Skeletal muscle cell (primary cell): ENCODE results near the gene SDC3.

Experiments
- DNase-seq: peaks from one replicate; pipeline ENCODE4 v3.0.0-alpha.2; 2010; ENCODE audit warnings: low read depth
- H3K4me3 ChIP-seq: 2 replicates; pipeline ENCODE4 v1.5.1; 2011; ENCODE audit warnings: low read depth, mild to moderate bottlenecking, control low read depth, low read length, moderate library complexity

Gene SDC3

DNA sequence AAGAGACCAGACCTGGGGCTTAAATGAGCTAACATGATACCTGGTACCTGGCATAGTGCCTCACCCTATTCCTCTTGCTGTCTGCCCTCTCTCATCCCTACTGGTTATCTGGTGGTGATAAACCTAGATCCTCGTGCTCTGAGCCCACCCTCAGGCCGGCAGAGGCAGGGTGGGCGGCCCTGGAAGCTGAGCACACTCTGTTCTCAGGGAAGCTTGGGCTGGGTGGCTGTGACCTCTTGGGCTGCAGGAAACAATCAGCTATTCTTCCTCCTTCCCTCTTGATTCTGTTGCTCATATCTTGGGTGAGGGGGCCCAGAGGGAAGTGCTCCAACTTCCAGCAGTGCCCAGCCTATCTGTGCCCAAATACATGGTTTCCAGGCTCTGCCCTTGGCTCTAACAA lies 42.0 kb downstream of the SDC3 start:
- no peak overlapping the region for H3K4me3 ChIP-seq
- no peak for DNase-seq

DNA sequence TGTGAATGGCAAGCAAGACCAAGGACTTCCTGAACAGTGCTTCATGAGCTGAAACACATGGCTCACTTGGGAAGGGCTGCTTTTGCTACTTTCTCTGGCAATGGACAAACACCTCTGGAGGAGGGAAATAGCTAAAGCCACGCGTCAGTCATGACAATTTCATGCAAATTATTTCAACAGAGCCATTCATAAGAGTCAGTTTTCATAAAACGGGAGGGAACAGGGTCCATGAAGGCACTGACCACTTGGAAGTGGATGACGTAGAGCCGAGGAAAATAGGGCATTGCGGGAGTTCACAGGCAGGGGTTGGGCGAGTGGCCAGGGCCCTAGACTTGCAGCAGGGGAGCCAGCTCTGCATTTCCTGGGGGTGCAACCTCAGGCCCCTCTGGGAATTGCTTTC lies 43.9 kb downstream of the SDC3 start:
- DNase-seq = no peak
- no peak overlapping the region for H3K4me3 ChIP-seq

DNA sequence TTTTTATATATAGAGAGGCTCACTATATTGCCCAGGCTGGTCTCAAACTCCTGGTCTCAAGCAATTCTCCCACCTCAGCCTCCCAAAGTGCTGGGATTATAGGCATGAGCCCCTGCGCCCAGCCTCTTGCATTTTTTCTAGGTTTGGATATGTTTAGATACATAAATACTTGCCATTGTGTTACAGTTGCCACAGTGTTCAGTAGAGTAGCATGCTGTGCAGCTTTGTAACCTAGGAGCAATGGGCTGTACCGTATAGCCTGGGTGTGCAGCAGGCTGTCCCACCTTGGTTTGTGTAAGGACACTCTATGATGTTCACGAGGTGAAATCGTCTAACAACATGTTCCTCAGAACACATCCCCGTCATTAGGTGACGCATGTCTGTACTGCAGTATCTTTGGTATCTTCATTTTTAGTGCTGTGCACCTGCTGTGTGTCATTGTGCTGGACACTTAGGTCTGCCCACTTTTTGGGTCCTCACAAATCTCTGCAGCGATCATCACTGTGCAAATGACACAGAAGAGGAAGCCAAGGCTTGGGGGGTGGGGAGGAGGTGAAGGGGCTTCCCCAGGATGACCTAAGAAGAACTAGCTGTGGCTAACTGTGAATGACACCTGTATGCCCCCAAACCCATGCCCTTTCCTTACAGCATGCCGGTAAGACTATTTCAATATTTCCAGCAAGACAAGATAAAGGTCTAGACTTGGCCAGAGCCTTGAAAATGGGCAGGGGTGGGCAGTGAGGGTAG lies 44.5 kb downstream of the SDC3 start:
- no peak overlapping the region for H3K4me3 ChIP-seq
- no peak for DNase-seq

DNA sequence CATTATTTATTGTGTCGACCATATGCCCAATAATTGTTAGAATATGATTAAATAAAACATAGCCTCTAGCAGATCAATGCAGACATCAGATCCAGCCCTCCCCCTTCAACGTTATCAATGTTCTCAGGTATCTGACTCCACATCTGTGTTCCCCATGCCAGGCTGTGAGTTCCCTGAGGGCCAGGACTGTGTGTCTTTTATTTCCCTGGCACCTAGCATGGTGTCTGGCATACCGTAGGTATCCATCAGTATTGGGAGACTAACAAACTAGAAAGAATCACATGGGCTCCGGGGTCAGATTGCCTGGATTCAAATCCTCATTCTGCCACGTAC lies 48.3 kb downstream of the SDC3 start:
- no peak for DNase-seq
- H3K4me3 ChIP-seq = no peak overlapping the region

DNA sequence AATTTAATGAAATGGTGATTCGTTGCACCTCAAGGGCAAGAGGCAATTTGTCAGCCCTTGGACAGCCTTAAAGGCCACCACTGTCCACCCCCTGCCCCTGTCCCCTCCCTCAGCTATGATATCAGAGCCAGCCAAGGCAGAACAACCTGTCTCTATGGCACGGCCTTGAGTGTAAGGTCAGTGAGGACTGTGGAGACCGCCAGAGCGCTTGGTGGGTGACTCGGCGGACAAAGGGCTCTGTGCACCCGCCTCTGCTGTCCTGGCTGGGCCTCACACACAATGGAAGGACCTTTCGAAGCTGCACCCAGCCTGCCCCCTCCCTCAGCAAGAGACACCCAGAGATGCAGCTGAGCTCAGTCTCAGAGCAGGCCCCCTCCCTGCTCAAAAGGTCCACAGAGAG lies 50.6 kb downstream of the SDC3 start:
- H3K4me3 ChIP-seq = no peak overlapping the region
- no peak for DNase-seq

DNA sequence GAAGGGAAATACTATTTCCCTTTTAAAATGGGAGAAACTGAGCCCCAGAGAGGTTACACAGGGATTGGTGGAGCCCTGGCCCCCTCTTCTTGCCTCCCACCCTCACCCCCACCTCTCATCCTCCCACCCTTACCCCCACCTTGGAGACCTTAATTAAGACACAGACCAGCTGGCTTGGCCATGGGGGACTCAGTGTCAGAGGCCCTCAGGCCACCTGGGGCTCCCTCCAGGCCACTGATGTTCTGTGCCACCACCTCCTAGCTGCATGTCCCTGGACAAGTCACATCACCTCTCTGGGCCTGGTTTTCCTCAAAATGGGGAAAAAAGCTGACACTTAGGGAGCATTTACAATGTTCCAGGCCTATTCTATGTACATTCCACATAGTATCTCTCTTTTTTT lies 51.5 kb downstream of the SDC3 start:
- no peak for DNase-seq

DNA sequence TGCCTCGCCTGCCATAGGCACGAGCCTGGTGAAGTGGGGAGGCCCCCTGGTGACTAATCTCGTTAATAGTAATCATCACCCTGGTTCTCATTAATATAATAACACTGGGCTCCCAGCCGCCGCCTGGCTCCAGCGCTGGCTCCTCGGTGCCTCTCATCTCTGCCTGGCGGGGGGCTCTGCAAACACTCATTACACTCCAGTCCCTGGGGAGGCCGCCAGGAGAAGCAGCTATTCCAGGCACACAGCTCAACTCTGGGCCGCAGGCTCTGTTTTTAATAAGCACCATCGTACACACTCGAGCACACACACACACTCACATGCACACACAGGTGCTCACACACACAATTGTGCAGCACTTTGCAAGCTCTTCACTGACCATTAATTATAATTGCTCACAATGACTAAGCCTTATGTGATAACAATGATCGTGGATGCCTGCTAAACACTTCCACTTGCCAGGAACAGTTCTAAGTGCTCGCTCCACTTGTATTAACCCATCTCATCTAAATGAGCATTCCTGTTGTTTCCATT lies 52.2 kb downstream of the SDC3 start:
- DNase-seq = no peak
- no peak overlapping the region for H3K4me3 ChIP-seq

More for the DNA sequence above, 51.5 kb downstream of the SDC3 start:
- no peak overlapping the region for H3K4me3 ChIP-seq

DNA sequence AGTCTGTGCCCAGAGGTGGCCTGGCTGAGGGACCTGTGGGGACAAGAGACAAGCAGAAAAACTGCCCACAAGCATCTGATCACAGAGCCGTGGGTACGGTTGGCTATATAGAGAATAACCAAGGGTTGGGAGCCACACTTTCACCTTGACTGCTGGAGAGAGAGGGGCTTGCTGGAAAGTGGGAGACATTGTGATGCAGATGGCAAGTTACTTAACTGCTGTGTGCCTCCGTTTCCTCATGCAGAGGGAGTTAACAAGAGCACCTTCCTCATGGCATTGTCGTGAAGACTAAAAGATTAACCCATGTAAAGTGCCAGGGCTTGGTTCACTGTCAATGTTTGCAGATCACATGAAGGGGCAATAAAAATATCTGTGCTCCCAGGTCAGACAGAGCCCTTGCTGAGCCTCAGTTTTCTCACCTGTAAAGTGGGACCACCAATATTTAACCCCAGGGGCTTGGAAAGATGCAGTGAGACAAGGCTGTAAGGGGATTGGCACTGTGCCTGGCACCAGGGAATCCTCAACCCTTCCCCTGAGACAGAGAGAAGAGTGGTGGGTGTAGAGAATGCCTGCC lies 52.8 kb downstream of the SDC3 start:
- H3K4me3 ChIP-seq = no peak overlapping the region
- no peak for DNase-seq

DNA sequence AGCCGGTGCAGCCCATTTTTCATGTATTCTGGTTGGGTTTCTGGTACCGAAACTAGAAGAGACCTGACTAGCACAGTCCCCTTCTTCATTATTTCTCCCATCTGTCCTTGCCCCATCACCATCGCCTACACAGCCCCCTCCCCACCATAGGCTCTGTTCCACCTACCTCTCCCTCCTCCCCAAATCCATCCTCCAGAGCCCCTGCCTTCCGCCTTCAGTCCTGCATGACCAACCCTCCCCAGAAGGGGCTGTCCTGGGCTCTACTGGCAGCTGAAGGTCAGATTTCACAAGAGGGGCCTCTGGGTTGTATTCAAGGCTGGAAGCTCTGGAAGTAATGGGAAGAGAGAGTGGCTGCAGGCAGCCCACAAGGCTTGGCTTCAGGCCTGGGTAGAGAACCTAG lies 55.2 kb downstream of the SDC3 start:
- H3K4me3 ChIP-seq = no peak overlapping the region
- no peak for DNase-seq

DNA sequence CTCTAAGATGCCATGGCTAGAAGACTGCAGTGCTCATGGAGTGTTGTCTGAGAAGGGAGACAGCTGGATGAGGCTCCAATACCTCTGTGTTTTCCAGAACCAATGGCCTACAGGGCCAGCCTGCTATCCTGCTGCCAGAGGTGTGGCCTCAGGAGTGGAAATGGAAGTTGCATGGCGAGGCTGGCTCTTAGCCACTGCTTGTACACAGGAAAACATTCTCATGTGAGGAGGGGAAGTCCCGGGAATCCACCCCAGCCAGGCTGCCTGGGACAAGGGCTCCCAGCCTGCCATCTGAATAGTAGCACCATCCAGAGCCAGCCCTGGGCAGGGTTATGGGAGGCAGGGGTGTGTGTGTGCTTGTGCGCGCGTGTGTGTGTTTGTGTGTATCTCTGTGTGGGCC lies 56.5 kb downstream of the SDC3 start:
- DNase-seq = no peak

DNA sequence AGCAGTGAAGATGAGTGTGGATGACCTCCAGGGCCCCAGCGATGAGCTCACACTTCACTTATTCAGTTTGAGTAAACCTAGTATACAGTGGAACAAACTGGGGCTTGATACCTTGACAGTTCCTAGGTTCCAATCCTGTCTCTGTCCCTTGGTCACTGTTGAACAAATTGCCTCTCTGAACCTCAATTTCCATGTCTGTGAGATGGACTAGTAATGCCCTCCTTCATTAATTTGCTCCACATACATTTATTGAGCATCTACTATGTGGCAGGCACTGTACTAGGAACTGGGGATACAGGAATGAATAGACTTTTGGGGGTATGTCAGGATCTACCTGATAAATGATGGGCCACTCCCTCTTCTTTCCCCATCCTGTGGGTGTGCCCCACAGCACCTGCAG lies 57.3 kb downstream of the SDC3 start:
- no peak for DNase-seq
- no peak overlapping the region for H3K4me3 ChIP-seq

More for the DNA sequence above, 56.5 kb downstream of the SDC3 start:
- H3K4me3 ChIP-seq = no peak overlapping the region

DNA sequence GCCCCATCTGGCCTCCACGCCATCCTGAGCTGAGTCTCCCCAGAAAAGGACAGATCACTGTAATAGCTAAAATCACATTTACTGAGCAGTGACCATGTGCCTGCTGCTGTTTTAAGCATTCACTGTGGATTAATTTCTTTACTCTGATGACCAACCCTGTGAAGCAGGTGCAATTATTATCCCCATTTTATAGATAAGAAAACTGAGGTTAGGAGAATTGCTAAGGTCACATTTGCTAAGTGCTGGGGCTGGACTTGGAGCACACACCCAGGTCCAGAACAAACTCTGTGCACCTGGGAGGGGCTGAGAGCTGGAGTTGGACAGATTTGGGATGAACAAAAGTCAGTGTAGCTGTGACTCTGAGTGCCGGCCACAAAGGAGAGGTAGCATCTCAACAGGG lies 58.0 kb downstream of the SDC3 start:
- no peak overlapping the region for H3K4me3 ChIP-seq
- DNase-seq = no peak

DNA sequence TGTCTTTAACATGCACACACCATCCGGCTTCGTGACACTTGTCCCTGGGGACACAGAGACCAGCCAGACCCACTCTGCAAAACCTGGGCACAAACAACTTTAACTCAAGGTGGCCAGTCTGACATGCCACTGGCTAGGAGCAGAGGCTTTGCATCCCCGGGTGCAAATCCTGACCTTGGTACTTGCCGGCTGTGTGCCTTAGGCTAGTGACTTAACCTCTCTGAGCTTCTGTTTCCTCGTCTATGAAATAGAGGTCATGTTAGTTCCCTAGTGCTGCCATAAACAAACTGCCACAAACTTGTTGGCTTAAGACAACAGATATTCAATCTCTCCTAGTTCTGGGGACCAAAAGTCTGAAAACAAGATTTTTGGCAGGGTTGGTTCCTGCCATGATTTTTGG lies 60.4 kb downstream of the SDC3 start:
- no peak for DNase-seq
- H3K4me3 ChIP-seq = no peak overlapping the region

DNA sequence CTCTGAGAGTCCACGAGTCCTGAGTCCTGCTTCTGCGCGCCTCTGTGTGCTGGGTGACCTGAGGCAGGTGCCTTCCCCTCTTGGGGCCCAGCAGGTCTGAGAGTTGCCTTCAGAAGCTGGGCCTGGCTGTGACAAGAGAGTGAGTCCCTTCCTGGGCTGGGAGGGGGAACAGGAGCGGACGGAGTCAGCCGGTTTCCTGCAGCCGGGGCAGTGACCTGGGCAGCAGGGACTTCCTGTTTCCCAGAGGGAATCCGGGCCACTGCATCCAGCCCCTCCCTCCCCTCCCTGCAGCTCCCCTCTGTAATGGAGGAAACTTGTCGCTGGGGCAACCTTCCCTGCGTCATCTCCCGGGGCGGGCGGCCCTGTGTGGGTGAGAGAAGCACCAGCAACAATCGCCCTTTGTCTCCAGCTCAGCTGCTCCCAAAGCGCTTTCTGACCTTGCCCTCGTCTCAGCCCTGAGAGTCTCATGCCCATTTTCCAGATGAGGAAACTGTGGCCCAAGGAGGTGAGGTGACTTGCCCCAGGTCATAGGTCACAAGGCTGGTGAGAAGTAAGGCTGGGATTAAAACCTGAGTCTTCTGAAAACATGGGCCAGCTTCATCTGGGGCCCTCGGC lies 61.1 kb downstream of the SDC3 start:
- H3K4me3 ChIP-seq = no peak overlapping the region
- no peak for DNase-seq

DNA sequence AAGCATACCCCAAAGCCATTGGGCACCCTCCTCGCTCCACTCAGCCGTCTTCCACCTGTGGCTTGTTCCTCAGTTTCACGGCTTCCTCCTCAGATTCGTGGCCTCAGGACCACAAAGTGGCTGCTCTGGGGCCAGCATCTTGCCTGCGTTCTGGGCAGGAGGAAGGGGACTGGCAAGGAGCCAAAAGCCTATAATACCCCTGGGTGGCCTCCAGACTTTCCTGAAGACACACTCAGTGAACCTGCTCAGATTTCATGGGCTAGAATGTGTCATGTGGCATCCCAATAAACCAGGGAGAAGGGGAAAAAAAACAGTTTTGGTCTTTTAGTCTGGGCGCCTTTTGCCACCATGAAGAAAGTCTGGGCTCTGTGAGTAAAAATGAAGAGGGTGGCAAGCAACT lies 62.0 kb downstream of the SDC3 start:
- H3K4me3 ChIP-seq = no peak overlapping the region
- no peak for DNase-seq

DNA sequence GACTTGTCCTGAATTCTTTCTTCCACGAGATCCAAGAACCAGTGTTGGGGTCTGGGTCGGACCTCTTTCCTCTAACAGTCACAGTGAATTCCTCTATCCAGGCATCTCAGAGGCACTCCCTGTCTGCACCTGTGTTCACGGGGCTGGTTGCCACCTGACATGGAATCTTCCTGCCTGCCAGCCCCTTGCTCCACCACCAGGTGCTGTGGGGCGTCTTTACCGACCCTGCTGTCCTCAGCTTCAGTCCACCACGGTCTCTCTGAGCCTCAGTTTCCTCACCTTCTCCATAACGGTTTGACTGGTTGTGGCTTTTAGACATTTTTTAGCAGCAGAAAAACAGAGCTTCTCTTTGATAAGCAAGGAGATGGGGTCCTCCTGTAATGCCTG lies 62.7 kb downstream of the SDC3 start:
- DNase-seq = no peak
- H3K4me3 ChIP-seq = no peak overlapping the region

DNA sequence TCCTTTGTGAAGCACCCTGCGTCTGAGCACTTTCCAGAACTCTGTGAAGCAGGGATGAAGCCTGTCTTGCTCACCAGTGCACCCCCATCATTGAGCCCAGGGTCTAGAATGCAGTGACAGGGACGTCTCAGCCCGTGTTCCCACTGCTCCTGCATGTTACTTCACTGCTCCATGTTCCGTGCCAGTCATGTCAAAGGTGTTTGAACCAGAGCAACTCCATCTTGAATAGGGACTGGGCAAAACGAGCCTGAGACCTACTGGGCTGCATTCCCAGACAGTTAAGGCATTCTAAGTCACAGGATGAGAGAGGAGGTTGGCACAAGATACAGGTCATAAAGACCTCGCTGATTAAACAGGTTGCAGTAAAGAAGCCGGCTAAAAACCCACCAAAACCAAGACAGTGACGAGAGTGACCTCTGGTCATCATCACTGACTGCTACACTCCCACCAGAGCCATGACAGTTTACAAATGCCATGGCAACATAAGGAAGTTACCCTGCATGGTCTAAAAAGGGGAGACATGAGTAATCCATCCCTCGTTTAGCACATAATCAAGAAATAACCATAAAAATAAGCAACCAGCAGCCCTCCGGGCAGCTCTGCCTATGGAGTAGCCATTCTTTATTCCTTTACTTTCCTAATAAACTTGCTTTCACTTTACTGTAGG lies 63.2 kb downstream of the SDC3 start:
- H3K4me3 ChIP-seq = no peak overlapping the region
- no peak for DNase-seq

DNA sequence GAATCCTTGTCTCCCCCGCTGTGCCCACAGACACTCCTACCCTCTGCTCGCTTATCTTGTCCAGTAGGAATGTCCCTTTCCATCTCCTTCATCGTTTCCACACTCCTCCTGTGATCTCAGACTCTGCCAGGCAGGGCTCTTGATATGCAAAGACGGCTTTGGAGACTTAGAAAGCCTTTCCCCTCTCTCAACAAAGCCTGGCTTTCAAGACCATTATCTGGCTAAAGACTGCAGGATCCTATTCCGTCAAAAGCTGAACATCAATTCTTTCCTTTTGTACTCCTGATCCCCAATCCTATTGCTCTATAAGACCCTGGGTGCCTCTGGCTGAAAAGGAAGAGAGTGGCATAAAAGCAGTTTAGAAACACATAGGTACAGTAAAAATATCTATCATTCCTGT lies 63.9 kb downstream of the SDC3 start:
- no peak for DNase-seq
- no peak overlapping the region for H3K4me3 ChIP-seq

DNA sequence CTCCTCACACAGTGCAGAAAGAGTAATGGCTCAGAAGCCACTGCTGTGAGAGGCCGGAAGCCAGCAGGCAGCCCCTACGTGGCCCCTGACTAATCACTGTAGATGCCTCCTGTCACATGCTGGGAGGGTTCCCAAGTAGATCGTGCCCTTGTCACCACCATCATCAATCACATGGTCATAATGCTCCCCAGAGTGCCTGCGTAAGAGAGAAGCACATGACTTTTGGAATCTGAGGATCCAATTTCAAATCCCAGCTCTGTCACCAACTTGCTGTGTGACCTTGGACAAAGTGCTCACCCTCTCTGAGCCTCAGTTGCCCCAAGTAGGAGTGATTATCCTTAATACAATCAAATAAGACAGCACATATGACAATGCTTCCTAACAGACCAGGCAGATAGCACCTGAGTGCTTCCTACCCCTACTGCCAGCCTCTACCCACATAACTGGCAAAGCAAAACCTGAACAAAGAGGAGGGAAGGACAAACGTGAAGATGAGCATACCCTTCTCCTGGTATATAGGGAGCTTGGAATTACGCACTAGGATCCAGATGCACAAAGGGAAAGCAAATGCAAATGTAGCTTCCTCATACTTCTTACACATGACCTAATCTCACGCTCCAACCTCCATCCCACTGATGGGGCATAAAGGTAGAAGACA lies 65.7 kb downstream of the SDC3 start:
- DNase-seq = no peak

More for the DNA sequence above, 65.7 kb downstream of the SDC3 start:
- no peak overlapping the region for H3K4me3 ChIP-seq
